H1 (cell line): ENCODE measurements around the gene NELFE. TPM values are rescaled to one million over a fixed set of nuclear protein-coding genes. Genes with fewer than 3 reads are reported as not detected.

Source experiments
- CTCF ChIA-PET: fragments of 300-600 bp; sonication (Branson Sonifier 250); formaldehyde crosslinking; loops from one replicate; lab custom pipeline; 2021; ENCODE audit not compliant: partially characterized antibody; lab: Charles Lee
- POLR2A ChIA-PET: fragments of 300-600 bp; sonication (Branson Sonifier 250); formaldehyde crosslinking; loops from one replicate; lab custom pipeline; 2021; ENCODE audit warnings: inconsistent platforms; ENCODE audit not compliant: partially characterized antibody; lab: Charles Lee
- DNase-seq, 2 experiments: peaks; one replicate each; pipeline versions ENCODE4 v3.0.0 to v3.0.0-alpha.2; 2010 to 2022; ENCODE audit warnings: low spot score in 2 of 2, low read depth in 1 of 2, mixed read lengths in 1 of 2
- FAIRE-seq: peaks from 2 replicates; lab custom pipeline; 2011; peaks lifted over from hg19 to GRCh38; lab: Jason Lieb, UNC
- H2AFZ ChIP-seq: 2 replicates; pipeline ENCODE4 v1.8.1; 2012; ENCODE audit warnings: low read length, inconsistent platforms
- H2AK5ac ChIP-seq: 2 replicates; pipeline ENCODE4 v1.6.1; 2013; ENCODE audit warnings: low read depth, low read length
- H2BK120ac ChIP-seq: replicated peaks from 2 replicates; pipeline ENCODE3; 2013; ENCODE audit warnings: low read depth, low read length, inconsistent platforms
- H2BK12ac ChIP-seq: 2 replicates; pipeline ENCODE4 v1.6.1; 2013; ENCODE audit warnings: low read depth, low read length
- H2BK15ac ChIP-seq: 2 replicates; pipeline ENCODE4 v1.6.1; 2013; ENCODE audit warnings: low read length
- H2BK20ac ChIP-seq: 2 replicates; pipeline ENCODE4 v1.6.1; 2013; ENCODE audit warnings: low read length
- H2BK5ac ChIP-seq: 2 replicates; pipeline ENCODE4 v1.6.1; 2013; ENCODE audit warnings: low read depth, low read length
- H3K14ac ChIP-seq: 2 replicates; pipeline ENCODE4 v1.6.1; 2013; ENCODE audit warnings: inconsistent platforms; ENCODE audit not compliant: insufficient read length
- H3K18ac ChIP-seq: 2 replicates; pipeline ENCODE4 v1.6.1; 2013; ENCODE audit warnings: low read length; ENCODE audit errors: extremely low read depth
- H3K23ac ChIP-seq: 2 replicates; pipeline ENCODE4 v1.6.1; 2013; ENCODE audit warnings: inconsistent platforms; ENCODE audit not compliant: insufficient read length
- H3K23me2 ChIP-seq: 2 replicates; pipeline ENCODE4 v1.6.1; 2013; ENCODE audit warnings: low read depth, low read length
- H3K27ac ChIP-seq: 2 replicates; pipeline ENCODE4 v1.6.1; 2011; ENCODE audit warnings: low read depth, low read length, inconsistent platforms
- H3K27me3 ChIP-seq, 4 experiments: replicated peaks in 1 of 4; 1 replicate in 1 of 4; 2 replicates in 3 of 4; pipeline versions ENCODE4 v1.6.1 to v1.8.1; 2011 to 2013; ENCODE audit warnings: low read length in 3 of 4, mild to moderate bottlenecking in 3 of 4, inconsistent platforms in 2 of 4, mixed read lengths in 2 of 4, moderate library complexity in 1 of 4; ENCODE audit not compliant: control insufficient read depth in 3 of 4, insufficient read depth in 3 of 4; ENCODE audit errors: extremely low read depth in 1 of 4
- H3K36me3 ChIP-seq, 4 experiments: 2 replicates each; pipeline versions ENCODE4 v1.6.1 to v1.8.1; 2011 to 2013; ENCODE audit warnings: mild to moderate bottlenecking in 4 of 4, low read length in 3 of 4, moderate library complexity in 2 of 4, control low read depth in 1 of 4, inconsistent platforms in 1 of 4; ENCODE audit not compliant: insufficient read depth in 4 of 4, control insufficient read depth in 2 of 4
- H3K4ac ChIP-seq: replicated peaks from 2 replicates; pipeline ENCODE3; 2013; ENCODE audit warnings: low read length, low read depth, mixed read lengths, inconsistent platforms; ENCODE audit not compliant: insufficient read length
- H3K4me1 ChIP-seq, 4 experiments: replicated peaks in 1 of 4; 1 replicate in 1 of 4; 2 replicates in 3 of 4; pipeline versions ENCODE4 v1.6.1 to v1.8.1; 2011 to 2013; ENCODE audit warnings: low read length in 3 of 4, inconsistent platforms in 2 of 4, mixed read lengths in 1 of 4; ENCODE audit not compliant: insufficient read depth in 4 of 4, control insufficient read depth in 3 of 4
- H3K4me2 ChIP-seq, 2 experiments: 2 replicates each; pipeline versions ENCODE4 v1.6.1 to v1.8.1; 2011 to 2013; ENCODE audit warnings: low read depth in 2 of 2, low read length in 2 of 2, control low read depth in 1 of 2, inconsistent platforms in 1 of 2, mild to moderate bottlenecking in 1 of 2; ENCODE audit not compliant: insufficient read depth in 1 of 2
- H3K4me3 ChIP-seq, 4 experiments: fragments of 200-600, 300-600 bp in 1 of 4; sonication (generic), shearing (Covaris generic), sonication (Bioruptor Twin) in 1 of 4; 2 replicates each; pipeline versions ENCODE4 v1.5.1 to v1.8.1; 2011 to 2016; ENCODE audit warnings: low read length in 4 of 4, low read depth in 3 of 4, control low read depth in 2 of 4, inconsistent platforms in 2 of 4, mild to moderate bottlenecking in 2 of 4, mixed read lengths in 1 of 4, moderate library complexity in 1 of 4; ENCODE audit not compliant: insufficient read depth in 2 of 4; ENCODE audit errors: extremely low read depth in 1 of 4
- H3K56ac ChIP-seq: replicated peaks from 2 replicates; pipeline ENCODE3; 2013; ENCODE audit warnings: low read depth, mild to moderate bottlenecking, mixed read lengths, low read length, inconsistent platforms; ENCODE audit not compliant: insufficient read length
- H3K79me1 ChIP-seq: 2 replicates; pipeline ENCODE4 v1.6.1; 2013; ENCODE audit warnings: low read depth, low read length, control low read depth
- H3K79me2 ChIP-seq, 2 experiments: 2 replicates each; pipeline versions ENCODE4 v1.6.1 to v1.8.1; 2012 to 2013; ENCODE audit warnings: low read length in 2 of 2, mild to moderate bottlenecking in 2 of 2, inconsistent platforms in 1 of 2; ENCODE audit not compliant: insufficient read depth in 2 of 2, control insufficient read depth in 1 of 2
- H3K9ac ChIP-seq, 4 experiments: replicated peaks in 1 of 4; 1 replicate in 1 of 4; 2 replicates in 3 of 4; pipeline versions ENCODE4 v1.6.1 to v1.8.1; 2011 to 2013; ENCODE audit warnings: low read depth in 3 of 4, low read length in 3 of 4, control low read depth in 2 of 4, mild to moderate bottlenecking in 2 of 4, moderate library complexity in 2 of 4, inconsistent platforms in 1 of 4; ENCODE audit errors: extremely low read depth in 1 of 4
- H3K9me3 ChIP-seq, 2 experiments: 2 replicates each; pipeline versions ENCODE4 v1.6.1 to v1.8.1; 2012 to 2013; ENCODE audit warnings: mild to moderate bottlenecking in 2 of 2, moderate library complexity in 2 of 2, control low read depth in 1 of 2, inconsistent platforms in 1 of 2, low read depth in 1 of 2, low read length in 1 of 2, mixed read lengths in 1 of 2; ENCODE audit not compliant: insufficient read depth in 2 of 2
- H4K20me1 ChIP-seq, 2 experiments: replicated peaks in 1 of 2; 2 replicates each; pipeline versions ENCODE3 to v1.8.1; 2011 to 2013; ENCODE audit warnings: inconsistent platforms in 2 of 2, low read length in 2 of 2, mild to moderate bottlenecking in 1 of 2; ENCODE audit not compliant: insufficient read depth in 2 of 2, control insufficient read depth in 1 of 2
- H4K5ac ChIP-seq: 2 replicates; pipeline ENCODE4 v1.6.1; 2013; ENCODE audit warnings: low read length, low read depth, mixed read lengths, inconsistent platforms; ENCODE audit not compliant: insufficient read length
- H4K8ac ChIP-seq: 2 replicates; pipeline ENCODE4 v1.8.0; 2013; ENCODE audit warnings: mild to moderate bottlenecking, moderate library complexity, low read length, inconsistent platforms; ENCODE audit not compliant: insufficient read depth; ENCODE audit errors: extremely low read depth
- H4K91ac ChIP-seq: replicated peaks from 2 replicates; pipeline ENCODE3; 2013; ENCODE audit warnings: low read length, mixed read lengths, inconsistent platforms; ENCODE audit not compliant: insufficient read length
- EP300 ChIP-seq, 2 experiments: IDR thresholded peaks; 1 replicate in 1 of 2; 2 replicates in 1 of 2; pipeline ENCODE4 v1.6.1; 2011 to 2012; ENCODE audit warnings: low read depth in 2 of 2, low read length in 2 of 2, mild to moderate bottlenecking in 2 of 2, borderline replicate concordance in 1 of 2, inconsistent platforms in 1 of 2, moderate library complexity in 1 of 2
- HDAC2 ChIP-seq, 2 experiments: fragments of 300-600 bp in 1 of 2; sonication (generic) in 1 of 2; IDR thresholded peaks; 2 replicates each; pipeline ENCODE4 v1.6.1; 2011 to 2012; ENCODE audit warnings: low read depth in 2 of 2, low read length in 2 of 2, mild to moderate bottlenecking in 2 of 2, moderate library complexity in 2 of 2, borderline replicate concordance in 1 of 2, inconsistent platforms in 1 of 2
- KDM5A ChIP-seq: fragments of 200-600 bp; IDR thresholded peaks from 2 replicates; pipeline ENCODE4 v1.7.1; 2012; ENCODE audit warnings: mild to moderate bottlenecking, low read length, inconsistent platforms, mixed read lengths
- PHF8 ChIP-seq: fragments of 200-600 bp; sonication (generic); conservative IDR thresholded peaks from 2 replicates; pipeline ENCODE4 v1.7.1; 2012; ENCODE audit warnings: low read depth, mild to moderate bottlenecking, inconsistent platforms, low read length, moderate library complexity
- POU5F1 ChIP-seq: IDR thresholded peaks from 2 replicates; pipeline ENCODE4 v1.6.1; 2011; ENCODE audit warnings: low read depth, mild to moderate bottlenecking, low read length, moderate library complexity
- SP1 ChIP-seq: IDR thresholded peaks from 2 replicates; pipeline ENCODE4 v1.6.1; 2011; ENCODE audit warnings: low read depth, low read length
- WGBS, 2 experiments: shearing (Covaris generic) in 1 of 2; methylation state at CpG; one replicate each; pipeline versions ENCODE4 v1.1.6 to v1.1.7; 2013 to 2015; ENCODE audit warnings: low lambda C conversion rate in 2 of 2, mixed read lengths in 2 of 2, inconsistent platforms in 1 of 2, low coverage in 1 of 2, missing lambda C conversion rate in 1 of 2; ENCODE audit not compliant: insufficient replicate concordance in 2 of 2, insufficient coverage in 1 of 2, insufficient read length in 1 of 2; ENCODE audit errors: extremely low coverage in 1 of 2, missing lambda C conversion rate in 1 of 2; 5-methylcytosine and 5-hydroxymethylcytosine counted together
- polyA plus RNA-seq, 7 experiments: library from polyadenylated mRNA; depleted of rRNA in 3 of 7; stranded (reverse) in 5 of 7; unstranded in 2 of 7; fragments of >200 nt in 5 of 7; fragments of 200-250 nt in 2 of 7; gene quantifications; 1 replicate in 5 of 7; 2 replicates in 1 of 7; 4 replicates in 1 of 7; pipeline versions ENCODE4 v1.2.1 to v1.2.3, GENCODE V29; 2011 to 2013; ENCODE audit warnings: missing spikeins in 2 of 7, mixed read lengths in 2 of 7
- total RNA-seq: library from RNA; stranded (reverse); fragmentation: NEBNext Ultra II Directional; extraction: Animal tissue kit (Norgen Biotek cat#: 25700); gene quantifications from 2 replicates; pipeline ENCODE4 v1.2.1, GENCODE V29; 2021

The NELFE gene
- total and polyA plus RNA-seq, 2 of the 8 experiments (the other 6 are each of a cell fraction or from before 2014, with no cell fraction given), result 49.2 to 71.5 TPM

- Histone ChIP-seq H3K9ac (no peak overlapping the region), H3K27ac (no peak overlapping the region), H2BK5ac (no peak overlapping the region), H3K18ac (no peak overlapping the region), H3K79me1 (no peaks in the 10 kb centered on the region), H2AFZ (no peak overlapping the region), H3K9me3 (no peaks in the 10 kb centered on the region), H4K5ac (no peak overlapping the region), H2BK20ac (no peak overlapping the region), H3K4ac (no peak overlapping the region), H3K36me3 (no peaks in the 10 kb centered on the region), H4K20me1 (no peaks in the 10 kb centered on the region), H3K23ac (no peak overlapping the region), H4K91ac (no peak overlapping the region), H3K14ac (no peak overlapping the region), H4K8ac (no peak overlapping the region), H2AK5ac (no peak overlapping the region), H3K27me3 (no peaks in the 10 kb centered on the region), H2BK15ac (no peak overlapping the region), H3K4me3 (no peak overlapping the region), H3K4me1 (no peaks in the 10 kb centered on the region), H3K79me2 (no peaks in the 10 kb centered on the region), H2BK120ac (no peak overlapping the region), H3K23me2 (no peaks in the 10 kb centered on the region; the same call in 1 of the 2 replicates), H3K4me2 (no peak overlapping the region), H3K56ac (no peak overlapping the region), H2BK12ac (no peak overlapping the region)
- ChIA-PET POLR2A (interaction anchor here (0.7 to 1.4 kb wide), 3 partner anchors 9 to 194 kb away, joined by 4 to 5 read pairs (median 4); no protein-coding TSS in a partner anchor), CTCF (interaction anchor here (0.8 to 2.1 kb wide), 4 partner anchors 8 to 37 kb away, joined by 3 to 5 read pairs (median 4); no protein-coding TSS in a partner anchor)
- 88% methylated on average over 6 of the region's 6 CpGs; no CpG with 5 or more reads in 1 of the 2 experiments for WGBS, 2 experiments
- no peak for TF ChIP-seq POU5F1
- no peak for TF ChIP-seq EP300 (IDR thresholded peaks at IDR 0.05; ENCODE audit: borderline replicate concordance in 1 of 2, low read depth in 2 of 2, low read length in 2 of 2)
- no peak for TF ChIP-seq KDM5A
- TF ChIP-seq PHF8, result no peak
- TF ChIP-seq SP1, result no peak
- no peak for TF ChIP-seq HDAC2 (IDR thresholded peaks at IDR 0.05; ENCODE audit: borderline replicate concordance in 1 of 2, low read depth in 2 of 2, low read length in 2 of 2)
- no peak for DNase-seq
- no peak for FAIRE-seq
Observed at GRCh38 chr6:31915756-31916155, 43.0 kb downstream of the NELFE start.
